Kidney (tissue), 14 donors: ENCODE measurements around the gene C18orf63. TPM values are rescaled to one million over a fixed set of nuclear protein-coding genes. Genes with fewer than 3 reads are reported as not detected.
"Not testable (repeated sequence)": the region's sequence is repeated elsewhere in the genome, so short reads cannot be mapped to it uniquely, and the experiment has no call there.

Source experiments
- DNase-seq, 5 donors: peaks; one replicate each; pipeline ENCODE4 v3.0.0-alpha.2; 2013 to 2020
- FAIRE-seq: peaks from 2 replicates; lab custom pipeline; 2012; peaks lifted over from hg19 to GRCh38; lab: Jason Lieb, UNC
- H3K27ac ChIP-seq, 2 donors: one replicate each; pipeline ENCODE4 v1.7.0; 2013; ENCODE audit warnings: low read depth in 2 of 2, low read length in 2 of 2, inconsistent platforms in 1 of 2
- H3K27me3 ChIP-seq: one replicate; pipeline ENCODE4 v1.7.1; 2013; ENCODE audit warnings: low read length, inconsistent platforms; ENCODE audit not compliant: control insufficient read depth, insufficient read depth
- H3K36me3 ChIP-seq, 3 donors: one replicate each; pipeline versions ENCODE4 v1.7.0 to v1.7.1; 2013; ENCODE audit warnings: low read length in 3 of 3, control low read depth in 1 of 3, inconsistent platforms in 1 of 3; ENCODE audit not compliant: insufficient read depth in 3 of 3, control insufficient read depth in 2 of 3
- H3K4me1 ChIP-seq, 3 donors: one replicate each; pipeline versions ENCODE4 v1.7.0 to v1.7.1; 2013; ENCODE audit warnings: low read length in 3 of 3, inconsistent platforms in 1 of 3, low read depth in 1 of 3; ENCODE audit not compliant: control insufficient read depth in 2 of 3, insufficient read depth in 2 of 3
- H3K4me3 ChIP-seq, 3 donors: one replicate each; pipeline versions ENCODE4 v1.7.0 to v1.8.1; 2013; ENCODE audit warnings: low read length in 3 of 3, control low read depth in 1 of 3, inconsistent platforms in 1 of 3
- H3K9ac ChIP-seq, 3 donors: one replicate each; pipeline versions ENCODE4 v1.7.0 to v1.7.1; 2013; ENCODE audit warnings: low read length in 3 of 3, control low read depth in 1 of 3, inconsistent platforms in 1 of 3
- H3K9me3 ChIP-seq, 3 donors: one replicate each; pipeline versions ENCODE4 v1.7.0 to v1.7.1; 2013; ENCODE audit warnings: low read length in 3 of 3, control low read depth in 1 of 3, inconsistent platforms in 1 of 3; ENCODE audit not compliant: control insufficient read depth in 2 of 3, insufficient read depth in 1 of 3
- CTCF ChIP-seq: IDR thresholded peaks from 3 replicates; pipeline ENCODE4 v1.5.1; 2012; ENCODE audit warnings: mild to moderate bottlenecking, moderate library complexity, borderline replicate concordance; ENCODE audit not compliant: insufficient read depth; ENCODE audit errors: extremely low read depth
- intact Hi-C: fragments of 100-400 bp; cut with DNase I; formaldehyde crosslinking; loops from one replicate; pipeline ENCODE4 v1.11.1; 2022
- polyA plus RNA-seq: library from polyadenylated mRNA; stranded (reverse); fragments of 350-450 nt; fragmentation: Illumina TruSeq; extraction: RNeasy Lipid Tissue Mini Kit (QIAGEN cat#74804); gene quantifications from one replicate; pipeline ENCODE4 v1.2.3, GENCODE V29; 2014; ENCODE audit warnings: low read depth, low replicate concordance; ENCODE audit not compliant: insufficient read depth
- total RNA-seq: library from RNA; stranded (reverse); fragmentation: NEBNext Ultra II Directional; extraction: Animal tissue kit (Norgen Biotek cat#: 25700); gene quantifications from one replicate; pipeline ENCODE4 v1.2.1, GENCODE V29; 2021
- donor health status: control.
- donor health status: control.
- donor health status: control.
- donor health status: control.
- donor health status: control.
- donor health status: DM: yes; HTN: yes; CAD: no.
- donor health status: Normal renal cell carcinoma (clear cell type).

Gene C18orf63
- total and polyA plus RNA-seq, 2 donors from 2014 or later = not detected

- Histone ChIP-seq H3K4me3 (no peak overlapping the region), H3K9ac (no peak overlapping the region), H3K36me3 (no peaks in the 10 kb centered on the region), H3K9me3 (no peaks in the 10 kb centered on the region), H3K27me3 (no peaks in the 10 kb centered on the region), H3K4me1 (no peaks in the 10 kb centered on the region), H3K27ac (no peak overlapping the region)
- no peak for FAIRE-seq
- intact Hi-C loops = no loop called here
- DNase-seq = no peak
- no peak for TF ChIP-seq CTCF
Measured at GRCh38 chr18:74326231-74326630, 10.6 kb downstream of the C18orf63 start.

GRCh38 chr18:74326791-74327190 is 11.2 kb downstream of the C18orf63 start:
- H3K9me3 ChIP-seq, H3K27ac ChIP-seq, H3K9ac ChIP-seq, intact Hi-C loops, FAIRE-seq, H3K36me3 ChIP-seq, H3K4me1 ChIP-seq, H3K27me3 ChIP-seq, H3K4me3 ChIP-seq: not testable (repeated sequence)
- DNase-seq = peak in 2 of 5 donors; percentile 53 to 55

GRCh38 chr18:74328206-74328605 is 12.6 kb downstream of the C18orf63 start:
- Histone ChIP-seq H3K27me3 (no peaks in the 10 kb centered on the region), H3K9ac (no peak overlapping the region), H3K4me1 (no peaks in the 10 kb centered on the region), H3K4me3 (no peak overlapping the region), H3K27ac (no peak overlapping the region), H3K9me3 (no peaks in the 10 kb centered on the region), H3K36me3 (no peaks in the 10 kb centered on the region)
- FAIRE-seq = no peak
- TF ChIP-seq CTCF = no peak
- DNase-seq = no peak
- intact Hi-C loops = no loop called here

- H3K27me3 ChIP-seq = no peaks in the 10 kb centered on the region
- H3K4me1 ChIP-seq = no peaks in the 10 kb centered on the region
- H3K9me3 ChIP-seq = no peaks in the 10 kb centered on the region
- no peaks in the 10 kb centered on the region for H3K36me3 ChIP-seq
- no peak for FAIRE-seq
- DNase-seq = no peak
- intact Hi-C loops = no loop called here
- H3K4me3 ChIP-seq = no peak overlapping the region
- H3K9ac ChIP-seq = no peak overlapping the region
- no peak overlapping the region for H3K27ac ChIP-seq
- no peak for TF ChIP-seq CTCF
Measured at GRCh38 chr18:74329688-74330205, 14.1 kb downstream of the C18orf63 start.
